BLaER1 (cell line): ENCODE data around the gene SPG7.

ENCODE experiments used
- H3K27ac ChIP-seq: shearing (Covaris generic); formaldehyde crosslinking; 2 replicates; pipeline ENCODE4 v1.8.1; 2022
- H3K27me3 ChIP-seq: shearing (Covaris generic); formaldehyde crosslinking; 2 replicates; pipeline ENCODE4 v1.8.1; 2022
- H3K36me3 ChIP-seq: shearing (Covaris generic); formaldehyde crosslinking; 2 replicates; pipeline ENCODE4 v1.8.1; 2022
- H3K4me1 ChIP-seq: shearing (Covaris generic); formaldehyde crosslinking; 2 replicates; pipeline ENCODE4 v1.8.1; 2022
- H3K4me2 ChIP-seq: shearing (Covaris generic); formaldehyde crosslinking; 2 replicates; pipeline ENCODE4 v1.8.1; 2022
- H3K4me3 ChIP-seq: shearing (Covaris generic); formaldehyde crosslinking; 2 replicates; pipeline ENCODE4 v1.8.1; 2022
- H3K9ac ChIP-seq: shearing (Covaris generic); formaldehyde crosslinking; 2 replicates; pipeline ENCODE4 v1.8.1; 2022
- H3K9me3 ChIP-seq: shearing (Covaris generic); formaldehyde crosslinking; 2 replicates; pipeline ENCODE4 v1.8.1; 2022
- H4K20me1 ChIP-seq: shearing (Covaris generic); formaldehyde crosslinking; 2 replicates; pipeline ENCODE4 v1.8.1; 2022
- Cebpa-rat ChIP-seq: shearing (Covaris generic); IDR thresholded peaks from 2 replicates; pipeline ENCODE4 v1.8.1; 2022

SPG7 gene

GRCh38 chr16:89473136-89473712, 35.0 kb upstream of the SPG7 start:
- H4K20me1 ChIP-seq: peaks cover 100% of the 10 kb centered on the region
- no peak overlapping the region for H3K27ac ChIP-seq
- TF ChIP-seq Cebpa-rat: no peak
- peaks cover 79% of the 10 kb centered on the region for H3K4me1 ChIP-seq
- no peaks in the 10 kb centered on the region for H3K27me3 ChIP-seq
- H3K9ac ChIP-seq: no peak overlapping the region
- H3K9me3 ChIP-seq: peaks cover 17% of the 10 kb centered on the region
- peak overlapping the region; percentile 52; the same call in 1 of the 2 replicates for H3K4me2 ChIP-seq
- no peak overlapping the region for H3K4me3 ChIP-seq
- peaks cover 57% of the 10 kb centered on the region for H3K36me3 ChIP-seq

- H3K4me3 ChIP-seq: no peak overlapping the region
- TF ChIP-seq Cebpa-rat: peak; percentile 51; the same call in 1 of the 2 replicates
- H3K4me2 ChIP-seq: peak overlapping the region; percentile 52
- no peak overlapping the region for H3K27ac ChIP-seq
- no peak overlapping the region for H3K9ac ChIP-seq
- peaks cover 11% of the 10 kb centered on the region; the same call in 1 of the 2 replicates for H3K9me3 ChIP-seq
- H3K4me1 ChIP-seq: peaks cover 86% of the 10 kb centered on the region
- H3K27me3 ChIP-seq: no peaks in the 10 kb centered on the region
- H4K20me1 ChIP-seq: peaks cover 100% of the 10 kb centered on the region
- H3K36me3 ChIP-seq: peaks cover 50% of the 10 kb centered on the region
These were observed 34.3 kb upstream of the SPG7 start for GRCh38 chr16:89473791-89474414.

GRCh38 chr16:89475144-89475543, 33.1 kb upstream of the SPG7 start:
- peaks cover 100% of the 10 kb centered on the region for H4K20me1 ChIP-seq
- peak overlapping the region; percentile 52; the same call in 1 of the 2 replicates for H3K4me2 ChIP-seq
- H3K9me3 ChIP-seq: peaks cover 4% of the 10 kb centered on the region; the same call in 1 of the 2 replicates
- H3K4me3 ChIP-seq: no peak overlapping the region
- peaks cover 40% of the 10 kb centered on the region for H3K36me3 ChIP-seq
- TF ChIP-seq Cebpa-rat: no peak
- H3K27ac ChIP-seq: no peak overlapping the region
- H3K4me1 ChIP-seq: peaks cover 95% of the 10 kb centered on the region
- no peaks in the 10 kb centered on the region for H3K27me3 ChIP-seq
- H3K9ac ChIP-seq: no peak overlapping the region

- Histone ChIP-seq H3K9ac (peak overlapping the region; percentile 27; the same call in 1 of the 2 replicates), H4K20me1 (peaks cover 100% of the 10 kb centered on the region), H3K36me3 (peaks cover 43% of the 10 kb centered on the region), H3K27me3 (no peaks in the 10 kb centered on the region), H3K4me3 (no peak overlapping the region), H3K9me3 (no peaks in the 10 kb centered on the region), H3K27ac (no peak overlapping the region), H3K4me1 (peaks cover 100% of the 10 kb centered on the region), H3K4me2 (peak overlapping the region; percentile 93)
- TF ChIP-seq Cebpa-rat: no peak
These were observed 31.8 kb upstream of the SPG7 start for GRCh38 chr16:89476379-89476778.

GRCh38 chr16:89476811-89477261, 31.4 kb upstream of the SPG7 start:
- peaks cover 100% of the 10 kb centered on the region for H4K20me1 ChIP-seq
- peaks cover 44% of the 10 kb centered on the region for H3K36me3 ChIP-seq
- no peak overlapping the region for H3K4me3 ChIP-seq
- TF ChIP-seq Cebpa-rat: no peak
- peak overlapping the region; percentile 27; the same call in 1 of the 2 replicates for H3K9ac ChIP-seq
- H3K9me3 ChIP-seq: no peaks in the 10 kb centered on the region
- H3K27me3 ChIP-seq: no peaks in the 10 kb centered on the region
- H3K4me1 ChIP-seq: peaks cover 100% of the 10 kb centered on the region
- H3K27ac ChIP-seq: 0 out of 2 replicates have a peak overlapping the region, but pooled peaks have one; percentile 20
- peak overlapping the region; percentile 93 for H3K4me2 ChIP-seq

- peaks cover 100% of the 10 kb centered on the region for H3K4me1 ChIP-seq
These were observed 29.5 kb upstream of the SPG7 start for GRCh38 chr16:89478576-89479221.

GRCh38 chr16:89481356-89481955, 26.7 kb upstream of the SPG7 start:
- no peaks in the 10 kb centered on the region for H3K27me3 ChIP-seq
- no peaks in the 10 kb centered on the region for H3K9me3 ChIP-seq
- peak overlapping the region; percentile 93; the same call in 1 of the 2 replicates for H3K4me2 ChIP-seq
- no peak overlapping the region for H3K4me3 ChIP-seq
- peaks cover 34% of the 10 kb centered on the region for H3K36me3 ChIP-seq
- no peak for TF ChIP-seq Cebpa-rat
- no peak overlapping the region for H3K9ac ChIP-seq
- peaks cover 100% of the 10 kb centered on the region for H4K20me1 ChIP-seq
- peaks cover 100% of the 10 kb centered on the region for H3K4me1 ChIP-seq
- H3K27ac ChIP-seq: no peak overlapping the region

More at GRCh38 chr16:89478576-89479221, 29.5 kb upstream of the SPG7 start:
- Histone ChIP-seq H3K9ac (no peak overlapping the region; the same call in 1 of the 2 replicates), H3K27ac (no peak overlapping the region), H3K27me3 (no peaks in the 10 kb centered on the region), H4K20me1 (peaks cover 100% of the 10 kb centered on the region), H3K4me3 (no peak overlapping the region), H3K9me3 (no peaks in the 10 kb centered on the region), H3K4me2 (peak overlapping the region; percentile 93), H3K36me3 (peaks cover 44% of the 10 kb centered on the region)
- no peak for TF ChIP-seq Cebpa-rat

- peaks cover 42% of the 10 kb centered on the region for H3K36me3 ChIP-seq
- no peak overlapping the region for H3K9ac ChIP-seq
- H3K27me3 ChIP-seq: no peaks in the 10 kb centered on the region
- peaks cover 100% of the 10 kb centered on the region for H4K20me1 ChIP-seq
- H3K4me2 ChIP-seq: peak overlapping the region; percentile 93
- H3K4me1 ChIP-seq: peaks cover 100% of the 10 kb centered on the region
- no peaks in the 10 kb centered on the region for H3K9me3 ChIP-seq
- no peak overlapping the region; the same call in 1 of the 2 replicates for H3K27ac ChIP-seq
- no peak for TF ChIP-seq Cebpa-rat
- H3K4me3 ChIP-seq: no peak overlapping the region
These were observed 25.9 kb upstream of the SPG7 start for GRCh38 chr16:89482150-89482816.

- Histone ChIP-seq H3K9ac (no peak overlapping the region), H4K20me1 (peaks cover 100% of the 10 kb centered on the region), H3K4me3 (no peak overlapping the region), H3K4me1 (peaks cover 100% of the 10 kb centered on the region), H3K9me3 (no peaks in the 10 kb centered on the region), H3K27me3 (no peaks in the 10 kb centered on the region), H3K36me3 (peaks cover 42% of the 10 kb centered on the region), H3K4me2 (peak overlapping the region; percentile 93), H3K27ac (no peak overlapping the region; the same call in 1 of the 2 replicates)
- no peak for TF ChIP-seq Cebpa-rat
These were observed 25.4 kb upstream of the SPG7 start for GRCh38 chr16:89482817-89483205.
